Adrenal gland (tissue), 12 donors: ENCODE measurements around the gene DHPS. TPM values are rescaled to one million over a fixed set of nuclear protein-coding genes. Genes with fewer than 3 reads are reported as not detected.

ENCODE experiments used
- DNase-seq, 7 donors: peaks; one replicate each; pipeline ENCODE4 v3.0.0-alpha.2; 2019 to 2020
- H3K27ac ChIP-seq, 5 donors: fragments of 200-600 bp; sonication (generic) in 4 of 5; 1 replicate in 3 of 5; 2 replicates in 2 of 5; pipeline versions ENCODE4 v1.5.1 to v1.8.0; 2016 to 2020; ENCODE audit warnings: mild to moderate bottlenecking in 1 of 5
- H3K27me3 ChIP-seq: fragments of 200-600 bp; 2 replicates; pipeline ENCODE4 v1.8.0; 2021
- H3K36me3 ChIP-seq, 2 donors: fragments of 200-600 bp; replicated peaks in 1 of 2; 1 replicate in 1 of 2; 2 replicates in 1 of 2; pipeline versions ENCODE4 v1.5.1 to v1.8.0; 2018 to 2022
- H3K4me1 ChIP-seq, 2 donors: fragments of 200-600 bp; replicated peaks in 1 of 2; 1 replicate in 1 of 2; 2 replicates in 1 of 2; pipeline versions ENCODE4 v1.5.1 to v1.8.0; 2018 to 2021
- H3K4me3 ChIP-seq, 4 donors: fragments of 200-600 bp; sonication (generic) in 3 of 4; one replicate each; pipeline ENCODE4 v1.5.1; 2016 to 2018
- H3K9me3 ChIP-seq, 3 donors: fragments of 200-600 bp; sonication (generic) in 1 of 3; replicated peaks in 1 of 3; 1 replicate in 2 of 3; 2 replicates in 1 of 3; pipeline versions ENCODE4 v1.5.1 to v1.8.0; 2016 to 2021
- POLR2A ChIP-seq, 2 donors: fragments of 450-650 bp; IDR thresholded peaks; one replicate each; pipeline ENCODE4 v1.6.1; 2017; ENCODE audit warnings: antibody characterized with exemption in 2 of 2, mild to moderate bottlenecking in 2 of 2, moderate library complexity in 1 of 2
- WGBS, 4 donors: extraction: QIAGEN DNeasy Blood & Tissue Kit in 2 of 4; methylation state at CpG; one replicate each; pipeline versions ENCODE4 v1.1.5 to v1.1.7; 2013 to 2017; 5-methylcytosine and 5-hydroxymethylcytosine counted together
- intact Hi-C, 2 donors: fragments of 100-400 bp; cut with DNase I; formaldehyde crosslinking; loops; one replicate each; pipeline versions ENCODE4 v1.14.1 to v1.15.0; 2022 to 2023
- polyA plus RNA-seq, 3 donors: library from polyadenylated mRNA; stranded (reverse); fragments of 200-250 nt in 2 of 3; fragments of 350-450 nt in 1 of 3; fragmentation: Illumina TruSeq in 1 of 3; extraction: RNeasy Lipid Tissue Mini Kit (QIAGEN cat#74804) in 1 of 3; gene quantifications; one replicate each; pipeline ENCODE4 v1.2.3, GENCODE V29; 2013 to 2014
- total RNA-seq, 9 donors: library from RNA; depleted of rRNA in 4 of 9; stranded (reverse); fragments of >200 nt in 4 of 9; fragments of 120-200 nt in 1 of 9; fragmentation: NEBNext Ultra II Directional in 1 of 9; extraction: Animal tissue kit (Norgen Biotek cat#: 25700) in 1 of 9; gene quantifications; one replicate each; pipeline versions ENCODE4 v1.1.0 to v1.2.4, GENCODE V29; 2013 to 2023
- TF ChIP-seq, protein P1 (sequence below), 6 experiments: fragments of 450-650 bp in 4 of 6; fragments of 200-600 bp in 2 of 6; sonication (generic) in 1 of 6; IDR thresholded peaks; 1 replicate in 5 of 6; 2 replicates in 1 of 6; pipeline versions ENCODE4 v1.5.1 to v1.8.0; 2016 to 2021; ENCODE audit warnings: antibody characterized with exemption in 6 of 6, mild to moderate bottlenecking in 2 of 6, moderate library complexity in 1 of 6
- donor health status: healthy with polysubstance abuse.
- donor health status: Bipolar disorder and iron deficiency.
- donor health status: DM: yes; HTN: yes; CAD: no.
- donor health status: DM: no; HTN: no; CAD: no.
- donor health status: DM: no; HTN: no; CAD: no.
- donor health status: DM: yes; HTN: yes; CAD: no.

Gene DHPS
- total and polyA plus RNA-seq, 12 donors = 64.5 to 197 (median 124) TPM

DNA sequence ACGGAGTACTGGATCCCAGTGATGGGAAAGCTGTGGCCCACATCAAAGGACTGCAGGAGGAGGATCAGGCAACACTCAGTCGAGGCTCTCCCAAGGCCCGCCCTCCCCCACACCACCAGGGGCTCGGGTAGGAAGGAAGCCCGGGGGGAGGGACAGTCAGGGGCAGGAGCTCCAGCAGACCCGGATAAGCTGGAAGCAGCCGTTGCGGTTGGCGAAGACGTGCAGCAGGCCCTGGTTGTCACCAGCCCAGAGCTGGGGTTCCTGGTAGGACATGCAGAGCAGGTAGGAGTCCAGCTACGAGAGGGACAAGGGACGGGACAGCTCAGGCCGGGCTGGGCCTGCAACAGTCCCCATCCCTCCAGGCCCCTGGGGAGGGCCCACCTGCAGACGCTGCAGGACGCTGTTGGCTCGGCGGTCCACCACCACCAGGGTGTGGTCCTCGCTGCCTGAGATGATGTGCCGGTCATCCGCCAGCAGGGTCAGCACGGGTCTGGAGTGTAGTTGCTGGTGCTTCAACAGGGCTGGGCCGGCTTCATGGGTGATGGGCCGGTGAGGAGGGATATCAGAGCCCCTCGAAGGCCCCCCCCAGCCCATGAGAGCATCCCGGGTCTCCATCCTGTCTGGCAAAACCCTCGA lies 8.0 kb upstream of the DHPS start:
- TF ChIP-seq, protein P1, sequence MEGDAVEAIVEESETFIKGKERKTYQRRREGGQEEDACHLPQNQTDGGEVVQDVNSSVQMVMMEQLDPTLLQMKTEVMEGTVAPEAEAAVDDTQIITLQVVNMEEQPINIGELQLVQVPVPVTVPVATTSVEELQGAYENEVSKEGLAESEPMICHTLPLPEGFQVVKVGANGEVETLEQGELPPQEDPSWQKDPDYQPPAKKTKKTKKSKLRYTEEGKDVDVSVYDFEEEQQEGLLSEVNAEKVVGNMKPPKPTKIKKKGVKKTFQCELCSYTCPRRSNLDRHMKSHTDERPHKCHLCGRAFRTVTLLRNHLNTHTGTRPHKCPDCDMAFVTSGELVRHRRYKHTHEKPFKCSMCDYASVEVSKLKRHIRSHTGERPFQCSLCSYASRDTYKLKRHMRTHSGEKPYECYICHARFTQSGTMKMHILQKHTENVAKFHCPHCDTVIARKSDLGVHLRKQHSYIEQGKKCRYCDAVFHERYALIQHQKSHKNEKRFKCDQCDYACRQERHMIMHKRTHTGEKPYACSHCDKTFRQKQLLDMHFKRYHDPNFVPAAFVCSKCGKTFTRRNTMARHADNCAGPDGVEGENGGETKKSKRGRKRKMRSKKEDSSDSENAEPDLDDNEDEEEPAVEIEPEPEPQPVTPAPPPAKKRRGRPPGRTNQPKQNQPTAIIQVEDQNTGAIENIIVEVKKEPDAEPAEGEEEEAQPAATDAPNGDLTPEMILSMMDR (IDR thresholded peaks at IDR 0.05) = no peak
- TF ChIP-seq POLR2A (IDR thresholded peaks at IDR 0.05) = no peak
- H3K27me3 ChIP-seq = no peaks in the 10 kb centered on the region
- no peak for DNase-seq
- no peaks in the 10 kb centered on the region for H3K4me1 ChIP-seq
- H3K36me3 ChIP-seq = no peaks in the 10 kb centered on the region
- H3K9me3 ChIP-seq = no peaks in the 10 kb centered on the region
- WGBS, 4 donors = 76 to 82% (median 78%) methylated on average over 5 to 26 of the region's 26 CpGs
- no peak overlapping the region for H3K4me3 ChIP-seq
- intact Hi-C loops = no loop called here
- H3K27ac ChIP-seq = no peak overlapping the region

- no peaks in the 10 kb centered on the region for H3K36me3 ChIP-seq
- no peak overlapping the region for H3K4me3 ChIP-seq
- TF ChIP-seq, protein P1 (IDR thresholded peaks at IDR 0.05) = no peak
- TF ChIP-seq POLR2A (IDR thresholded peaks at IDR 0.05) = no peak
- WGBS, 4 donors = 81 to 90% (median 85%) methylated on average over 7 to 12 of the region's 12 CpGs
- no peak for DNase-seq
- intact Hi-C loops = no loop called here
- H3K9me3 ChIP-seq = no peaks in the 10 kb centered on the region
- H3K27me3 ChIP-seq = no peaks in the 10 kb centered on the region
- no peak overlapping the region for H3K27ac ChIP-seq
- no peaks in the 10 kb centered on the region for H3K4me1 ChIP-seq
Observed at GRCh38 chr19:12689012-12689411, 7.3 kb upstream of the DHPS start.

DNA sequence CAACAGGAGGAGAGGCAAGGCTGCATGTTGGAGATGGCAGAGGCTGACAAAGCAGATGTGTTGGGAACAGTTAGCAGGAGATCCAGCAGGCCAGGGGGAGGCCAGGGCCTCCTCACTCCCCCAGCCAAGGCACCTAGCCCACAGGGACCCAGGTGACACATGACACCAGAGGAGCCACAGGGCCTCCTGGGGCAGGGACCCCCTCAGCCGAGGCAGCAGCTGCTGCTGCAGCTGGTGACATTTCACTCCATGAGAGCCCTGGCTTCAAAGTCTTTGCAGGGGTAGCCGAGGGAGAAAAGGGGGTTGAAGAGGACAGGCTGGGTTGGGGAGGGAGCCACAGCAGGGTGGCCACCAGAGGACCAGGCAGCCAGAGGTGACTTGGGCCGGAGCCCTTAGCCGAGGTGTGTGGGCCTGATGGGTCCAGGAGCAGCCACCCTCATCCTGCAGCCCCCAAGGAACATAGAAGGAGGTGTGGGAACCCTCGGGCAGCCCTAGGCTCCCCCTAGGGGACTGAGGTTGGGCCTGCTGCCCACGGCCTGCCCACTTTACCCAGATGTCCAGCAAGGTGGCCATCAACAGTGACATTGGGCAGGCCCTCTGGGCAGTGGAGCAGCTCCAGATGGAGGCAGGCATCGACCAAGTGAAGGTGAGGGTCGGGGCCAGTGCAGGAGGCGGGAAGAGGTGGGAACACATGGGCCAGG lies 6.0 kb upstream of the DHPS start, which contains the start of gene GNG14:
GNG14 (plus strand) TSS at position 503 of the 701 bp plus-strand sequence; CDS start at position 554, 51 bp downstream.
- H3K36me3 ChIP-seq = no peaks in the 10 kb centered on the region
- no peak within 1 kb of the TSS for H3K4me3 ChIP-seq
- H3K27me3 ChIP-seq = no peaks in the 10 kb centered on the region
- no peaks in the 10 kb centered on the region for H3K4me1 ChIP-seq
- TF ChIP-seq, protein P1 (IDR thresholded peaks at IDR 0.05) = no peak
- TF ChIP-seq POLR2A (IDR thresholded peaks at IDR 0.05) = no peak
- H3K27ac ChIP-seq = no peak within 1 kb of the TSS
- 89 to 91% (median 90%) methylated on average over 7 to 9 of the region's 9 CpGs for WGBS, 4 donors
- no peaks in the 10 kb centered on the region for H3K9me3 ChIP-seq
- DNase-seq = no peak
- intact Hi-C loops = no loop called here

GRCh38 chr19:12685831-12686230 lies 4.2 kb upstream of the DHPS start:
- Histone ChIP-seq H3K27me3 (no peaks in the 10 kb centered on the region), H3K9me3 (no peaks in the 10 kb centered on the region), H3K27ac (no peak overlapping the region), H3K4me3 (no peak overlapping the region), H3K36me3 (no peaks in the 10 kb centered on the region), H3K4me1 (no peaks in the 10 kb centered on the region)
- DNase-seq = no peak
- TF ChIP-seq, protein P1 (IDR thresholded peaks at IDR 0.05) = no peak
- TF ChIP-seq POLR2A (IDR thresholded peaks at IDR 0.05) = no peak
- WGBS, 4 donors = 82 to 92% (median 84%) methylated on average over 2 to 3 of the region's 3 CpGs; no CpG with 5 or more reads in 1 of the 4 donors
- intact Hi-C loops = no loop called here
